Muscle of arm (tissue), 12 donors: ENCODE data around the gene RPS6KB2. TPM values are rescaled to one million over a fixed set of nuclear protein-coding genes. Genes with fewer than 3 reads are reported as not detected.
A peak's percentile ranks its signal among the peaks of the same experiment; 100 is the strongest.
"Not testable (repeated sequence)": the region's sequence is repeated elsewhere in the genome, so short reads cannot be mapped to it uniquely, and the experiment has no call there.

Experiments
- DNase-seq: peaks from one replicate; pipeline ENCODE4 v3.0.0-alpha.2; 2013
- polyA plus RNA-seq, 12 donors: library from polyadenylated mRNA; unstranded; fragments of 120-200 nt; gene quantifications; one replicate each; pipeline ENCODE4 v1.2.1, GENCODE V29; 2013; ENCODE audit not compliant: insufficient read length in 12 of 12

Gene RPS6KB2
- polyA plus RNA-seq, 12 donors, result 29.4 to 60.0 (median 32.1) TPM; not detected in 1

DNA sequence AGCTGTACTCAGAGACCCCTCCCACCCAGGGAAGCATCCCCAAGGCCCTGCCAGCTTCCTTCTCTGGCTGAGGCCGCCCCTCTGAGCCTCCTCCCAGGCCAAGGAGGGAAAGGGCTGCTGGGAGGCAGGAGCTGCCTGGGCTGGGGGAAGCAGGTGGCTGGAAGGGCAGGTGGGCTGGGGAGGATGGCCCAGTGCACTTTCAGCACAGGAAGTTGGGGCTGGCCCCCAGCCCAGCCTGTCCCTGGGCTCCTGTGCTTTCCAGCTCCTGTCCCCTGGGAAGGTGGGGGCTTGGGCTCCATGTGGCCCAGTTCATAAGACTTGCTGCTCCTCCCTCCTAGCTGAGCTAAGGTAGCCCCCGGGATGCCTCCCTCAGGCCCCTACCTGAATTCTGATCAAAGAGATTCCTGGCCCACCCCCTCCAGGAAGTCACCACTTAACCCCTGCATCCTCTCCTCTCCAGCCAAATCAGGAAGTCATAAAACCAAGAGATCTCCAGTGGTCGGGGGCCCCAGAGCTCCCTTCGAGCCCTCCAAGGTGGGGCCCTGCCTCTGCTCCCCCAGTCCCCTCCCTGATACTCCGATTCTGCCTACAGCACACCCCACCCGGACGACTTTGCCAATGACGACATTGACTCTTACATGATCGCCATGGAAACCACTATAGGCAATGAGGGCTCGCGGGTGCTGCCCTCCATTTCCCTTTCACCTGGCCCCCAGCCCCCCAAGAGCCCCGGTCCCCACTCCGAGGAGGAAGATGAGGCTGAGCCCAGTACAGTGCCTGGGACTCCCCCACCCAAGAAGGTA is 31.5 kb upstream of the RPS6KB2 start:
- no peak for DNase-seq

GRCh38 chr11:67397536-67397935 is 30.8 kb upstream of the RPS6KB2 start:
- no peak for DNase-seq

DNA sequence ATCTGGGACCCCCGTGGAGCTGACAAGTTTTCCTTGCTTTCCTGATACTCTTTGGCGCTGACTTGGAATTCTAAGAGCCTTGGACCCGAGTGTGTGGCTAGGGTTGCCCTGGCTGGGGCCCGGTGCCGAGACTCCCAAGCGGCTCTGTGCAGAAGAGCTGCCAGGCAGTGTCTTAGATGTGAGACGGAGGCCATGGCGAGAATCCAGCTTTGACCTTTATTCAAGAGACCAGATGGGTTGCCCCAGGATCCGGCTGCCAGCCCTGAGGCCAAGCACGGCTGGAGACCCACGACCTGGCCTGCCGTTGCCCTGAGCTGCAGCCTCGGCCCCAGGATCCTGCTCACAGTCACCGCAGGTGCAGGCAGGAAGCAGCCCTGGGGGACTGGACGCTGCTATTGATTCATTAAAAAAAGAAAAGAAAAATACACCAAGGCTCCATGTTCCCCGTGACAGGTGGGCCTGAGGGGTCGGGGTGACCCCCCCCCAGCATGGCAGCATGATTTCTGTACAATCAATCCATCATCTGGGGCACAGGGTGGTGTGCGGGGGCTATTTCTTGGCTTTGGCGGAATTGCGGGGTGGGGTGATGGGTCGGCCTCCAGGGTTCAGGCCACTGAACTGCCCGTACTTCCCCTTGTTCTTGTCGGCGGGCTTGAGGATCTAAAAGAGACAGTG is 30.2 kb upstream of the RPS6KB2 start:
- DNase-seq, result no peak

DNA sequence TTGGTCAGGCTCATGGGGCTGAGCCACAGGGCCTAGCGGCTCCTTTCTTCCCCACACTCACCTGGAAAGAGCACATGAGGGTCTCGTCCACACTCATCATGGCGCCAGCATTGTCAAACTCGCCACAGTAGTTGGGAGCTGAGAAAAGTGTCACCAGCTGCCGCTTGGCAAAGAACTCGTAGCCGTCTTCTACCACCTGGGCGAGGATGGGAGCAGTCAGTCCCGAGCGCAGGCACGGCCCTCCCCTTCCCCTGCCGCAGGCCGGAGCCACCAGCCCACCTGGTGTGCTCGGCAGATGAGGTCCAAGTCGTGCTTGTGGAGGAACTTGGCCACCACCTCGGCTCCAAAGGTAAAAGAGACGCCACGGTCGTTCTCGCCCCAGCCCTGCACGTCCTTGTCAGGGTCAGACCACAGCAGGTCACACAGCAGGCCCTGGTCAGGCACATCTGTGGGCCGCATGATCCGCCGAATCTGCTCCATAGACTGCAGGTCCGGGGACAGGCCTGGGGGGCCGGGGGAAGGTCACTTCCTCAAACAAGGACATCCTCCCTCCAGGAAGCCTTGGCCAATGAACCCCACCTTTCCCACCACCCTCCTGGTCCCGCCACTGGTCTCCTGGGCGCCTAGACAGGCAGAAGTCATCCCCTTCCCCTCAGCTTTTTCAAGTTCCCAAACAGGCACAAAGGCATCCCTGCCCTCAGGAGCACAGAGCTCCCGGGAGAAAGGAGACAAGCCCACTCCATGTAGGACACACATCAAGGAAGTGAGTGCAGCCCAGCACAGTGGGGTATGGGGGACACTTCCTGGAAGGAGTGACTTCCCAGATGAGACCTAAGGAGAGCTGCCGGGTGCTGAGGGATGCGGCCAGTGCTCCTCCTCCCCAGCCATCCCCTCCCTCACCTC is 29.4 kb upstream of the RPS6KB2 start:
- no peak for DNase-seq

DNA sequence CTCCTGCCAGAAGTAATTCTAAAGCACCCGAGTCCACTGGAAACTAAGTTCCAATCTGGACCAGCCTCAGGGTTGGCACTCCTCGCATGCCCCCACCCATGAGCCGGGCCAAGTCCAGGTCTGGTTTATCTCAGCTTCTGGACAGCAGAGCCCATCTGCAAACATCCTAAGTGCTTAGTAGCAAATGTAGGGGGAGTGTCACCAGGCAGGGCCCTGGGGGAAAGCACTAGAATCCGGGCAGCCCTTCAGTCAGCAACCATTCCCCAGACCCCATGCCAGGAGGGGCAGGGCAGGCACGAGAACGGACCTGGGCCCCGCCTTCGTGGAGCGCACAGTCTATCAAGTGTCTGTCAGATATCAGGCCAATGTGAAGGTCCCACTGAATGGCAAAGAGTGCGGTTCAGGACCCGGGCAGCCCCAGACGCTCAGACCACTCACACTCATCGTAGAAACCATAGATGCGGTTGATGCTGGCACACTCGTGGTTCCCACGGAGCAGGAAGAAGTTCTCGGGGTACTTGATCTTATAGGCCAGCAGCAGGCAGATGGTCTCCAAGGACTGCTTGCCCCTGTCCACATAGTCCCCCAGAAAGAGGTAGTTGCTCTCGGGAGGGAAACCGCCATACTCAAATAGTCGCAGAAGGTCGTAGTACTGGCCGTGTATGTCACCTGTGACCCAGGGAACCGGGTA is 27.9 kb upstream of the RPS6KB2 start:
- no peak for DNase-seq

DNA sequence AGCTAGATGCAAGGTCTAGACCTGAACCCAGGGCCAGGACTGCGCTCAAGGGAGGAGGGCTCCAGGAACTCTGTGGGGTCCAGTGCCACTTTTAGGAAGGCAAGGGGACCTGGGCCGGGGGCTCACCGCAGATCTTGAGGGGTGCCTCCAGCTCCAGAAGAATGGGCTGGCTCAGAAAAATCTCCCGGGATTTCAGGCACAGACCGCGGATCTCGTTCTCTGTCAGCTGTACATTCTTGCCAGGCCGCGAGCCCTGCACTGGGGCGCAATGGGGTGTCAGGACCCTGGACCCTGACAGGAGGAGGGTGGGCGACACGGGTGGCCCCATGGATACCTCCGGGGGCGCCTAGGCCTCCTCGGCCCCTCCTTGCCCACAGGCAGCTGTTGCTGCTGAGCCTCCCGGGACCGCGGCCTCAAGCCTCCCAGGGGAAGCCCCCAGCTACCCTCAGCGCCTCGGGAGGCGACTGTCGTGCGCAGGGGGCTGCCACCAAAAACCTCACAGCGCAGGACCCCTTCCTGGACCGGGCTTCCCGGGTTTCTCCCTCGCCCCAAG is 27.3 kb upstream of the RPS6KB2 start:
- DNase-seq, result no peak

DNA sequence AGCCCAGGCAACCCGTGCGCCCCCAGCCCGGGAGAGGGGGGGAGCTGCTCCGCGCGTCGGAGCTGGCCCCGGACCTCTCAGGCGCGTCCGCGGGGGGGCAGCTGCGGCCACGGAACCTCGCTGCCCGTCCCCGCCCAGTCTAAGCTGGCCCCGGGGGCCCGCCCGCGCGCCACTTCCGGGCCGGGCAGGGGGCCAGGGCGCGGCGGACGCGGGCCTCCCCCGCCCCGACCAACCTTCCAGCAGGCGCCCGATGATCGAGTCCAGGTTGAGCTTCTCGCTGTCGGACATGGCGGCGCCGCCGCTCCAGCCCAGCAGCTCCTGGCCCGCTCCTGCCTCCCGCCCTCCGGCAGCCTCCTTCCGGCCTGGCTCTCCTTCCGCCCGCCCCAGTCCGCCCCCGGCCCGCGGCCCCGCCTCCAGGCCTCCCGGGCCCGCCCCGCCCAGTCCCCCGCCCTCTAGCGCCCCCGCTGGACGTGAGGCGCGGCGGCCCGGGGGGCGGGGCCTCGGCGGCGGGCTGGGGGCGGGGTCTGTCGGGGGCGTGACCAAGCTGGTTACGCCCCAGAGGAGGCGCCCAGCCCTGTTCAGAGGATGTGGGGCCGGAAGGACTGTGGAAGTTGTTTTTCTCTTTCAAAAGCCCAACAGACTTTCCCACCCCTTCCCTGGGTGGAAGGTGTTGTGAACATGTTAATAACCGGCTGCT is 26.7 kb upstream of the RPS6KB2 start, which contains the start of gene PPP1CA:
Gene PPP1CA (minus strand): TSS at position 364 of the 697 bp plus-strand sequence. CDS start 76 bp downstream, at position 288.
- DNase-seq, result peak; percentile 88

DNA sequence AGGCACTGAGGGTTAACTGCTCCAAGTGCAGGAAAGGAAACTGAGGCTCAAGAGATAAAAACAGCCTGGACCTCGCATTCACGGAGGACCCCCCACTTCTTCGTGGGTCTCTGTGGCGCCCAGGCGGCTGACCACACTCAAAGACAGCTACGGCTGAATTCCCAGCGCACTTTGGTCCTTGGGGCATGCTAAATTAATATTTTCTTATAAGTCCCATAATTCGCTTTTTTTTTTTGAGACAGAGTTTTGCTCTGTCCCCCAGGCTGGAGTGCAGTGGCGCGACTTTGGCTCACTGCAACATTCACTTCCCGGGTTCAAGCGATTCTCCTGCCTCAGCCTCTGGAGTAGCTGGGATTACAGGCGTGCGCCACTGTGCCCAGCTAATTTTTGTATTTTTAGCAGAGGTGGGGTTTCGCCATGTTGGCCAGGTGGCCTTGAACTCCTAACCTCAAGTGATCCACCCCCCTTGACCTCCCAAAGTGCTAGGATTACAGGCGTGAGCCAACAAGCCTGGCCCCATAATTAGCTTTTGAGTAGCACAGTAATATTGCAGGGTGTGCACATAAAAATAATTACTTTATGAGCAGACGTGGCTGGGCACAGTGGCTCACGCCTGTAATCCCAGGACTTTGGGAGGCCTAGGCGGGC is 26.0 kb upstream of the RPS6KB2 start:
- not testable (repeated sequence) for DNase-seq

- not testable (repeated sequence) for DNase-seq
These were observed 25.2 kb upstream of the RPS6KB2 start for GRCh38 chr11:67403085-67403484.

GRCh38 chr11:67404515-67405195 is 23.6 kb upstream of the RPS6KB2 start:
- DNase-seq, result no peak

DNA sequence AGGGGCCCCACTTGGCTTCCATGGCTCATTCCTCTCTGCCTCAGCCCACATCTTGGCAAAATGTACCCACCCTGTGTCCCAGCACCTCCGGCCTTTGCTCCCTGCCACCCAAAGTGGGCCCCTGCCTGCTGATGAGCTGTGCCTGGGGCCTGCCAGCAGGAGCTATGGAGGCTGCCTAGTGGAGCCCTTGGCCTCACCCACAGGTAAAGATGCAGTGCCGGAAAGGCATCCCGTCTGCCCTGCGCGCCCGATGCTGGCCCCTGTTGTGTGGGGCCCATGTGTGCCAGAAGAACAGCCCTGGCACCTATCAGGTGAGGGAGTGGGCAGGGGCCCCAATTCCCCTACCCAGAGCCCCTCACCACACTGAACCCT is 23.1 kb upstream of the RPS6KB2 start:
- no peak for DNase-seq

GRCh38 chr11:67405688-67406339 is 22.5 kb upstream of the RPS6KB2 start:
- no peak for DNase-seq

DNA sequence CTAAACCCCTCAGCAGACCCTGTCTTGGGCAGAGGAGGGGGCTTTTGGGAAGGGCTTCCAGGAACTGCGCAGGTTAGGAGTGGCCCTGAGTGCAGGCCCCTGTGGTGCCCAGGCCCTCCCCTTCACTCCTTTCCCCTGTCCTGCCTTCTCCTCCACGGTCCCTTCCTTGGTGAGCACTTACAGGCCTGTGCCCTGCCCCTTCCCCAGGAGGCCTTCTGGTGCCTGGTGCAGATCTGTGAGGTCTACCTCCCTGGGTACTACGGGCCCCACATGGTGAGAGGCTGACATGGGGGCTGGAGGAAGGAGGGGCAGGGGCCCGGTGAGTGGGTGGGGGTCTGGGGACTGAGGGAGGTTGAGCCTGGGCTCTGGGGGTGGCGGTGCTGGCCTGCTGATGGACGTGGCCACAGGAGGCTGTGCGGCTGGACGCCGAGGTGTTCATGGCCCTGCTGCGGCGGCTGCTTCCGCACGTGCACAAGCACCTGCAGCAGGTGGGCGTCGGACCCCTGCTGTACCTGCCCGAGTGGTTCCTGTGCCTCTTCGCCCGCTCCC is 21.8 kb upstream of the RPS6KB2 start:
- DNase-seq, result no peak

DNA sequence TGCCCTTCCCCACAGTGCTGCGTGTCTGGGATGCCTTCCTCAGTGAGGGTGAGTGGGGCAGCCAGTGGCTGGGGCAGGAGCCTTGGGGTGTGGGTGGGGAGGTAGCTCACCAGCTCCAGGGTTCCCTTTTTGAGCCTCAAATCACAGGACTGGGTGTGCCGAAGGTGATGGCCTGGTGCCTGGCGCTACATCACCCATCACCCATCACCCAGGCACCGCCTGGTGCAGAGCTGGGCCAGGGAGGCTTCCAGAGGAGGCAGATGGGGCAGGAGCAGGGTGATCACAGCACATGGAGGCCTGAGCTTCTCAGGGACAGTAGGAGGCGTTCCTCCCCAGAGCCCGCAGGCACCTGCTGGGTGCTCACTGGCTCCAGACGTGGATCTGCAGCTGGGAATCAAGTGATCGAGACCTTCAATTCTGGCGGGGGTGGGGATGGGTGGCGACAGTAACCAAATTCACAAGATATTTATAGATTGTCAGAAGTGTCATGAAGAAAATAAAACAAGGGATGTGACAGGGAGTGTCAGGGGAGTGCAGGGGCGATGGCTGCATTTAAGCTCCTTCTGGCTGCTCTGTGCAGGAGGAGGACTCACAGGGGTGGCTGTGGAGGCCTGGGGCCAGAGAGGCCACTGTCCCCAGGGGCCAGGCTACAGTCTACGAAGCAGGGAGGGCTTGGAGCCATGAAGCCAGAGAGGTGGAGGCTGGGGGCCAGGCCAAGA is 21.2 kb upstream of the RPS6KB2 start:
- DNase-seq, result no peak

GRCh38 chr11:67407688-67408163 is 20.6 kb upstream of the RPS6KB2 start:
- no peak for DNase-seq

DNA sequence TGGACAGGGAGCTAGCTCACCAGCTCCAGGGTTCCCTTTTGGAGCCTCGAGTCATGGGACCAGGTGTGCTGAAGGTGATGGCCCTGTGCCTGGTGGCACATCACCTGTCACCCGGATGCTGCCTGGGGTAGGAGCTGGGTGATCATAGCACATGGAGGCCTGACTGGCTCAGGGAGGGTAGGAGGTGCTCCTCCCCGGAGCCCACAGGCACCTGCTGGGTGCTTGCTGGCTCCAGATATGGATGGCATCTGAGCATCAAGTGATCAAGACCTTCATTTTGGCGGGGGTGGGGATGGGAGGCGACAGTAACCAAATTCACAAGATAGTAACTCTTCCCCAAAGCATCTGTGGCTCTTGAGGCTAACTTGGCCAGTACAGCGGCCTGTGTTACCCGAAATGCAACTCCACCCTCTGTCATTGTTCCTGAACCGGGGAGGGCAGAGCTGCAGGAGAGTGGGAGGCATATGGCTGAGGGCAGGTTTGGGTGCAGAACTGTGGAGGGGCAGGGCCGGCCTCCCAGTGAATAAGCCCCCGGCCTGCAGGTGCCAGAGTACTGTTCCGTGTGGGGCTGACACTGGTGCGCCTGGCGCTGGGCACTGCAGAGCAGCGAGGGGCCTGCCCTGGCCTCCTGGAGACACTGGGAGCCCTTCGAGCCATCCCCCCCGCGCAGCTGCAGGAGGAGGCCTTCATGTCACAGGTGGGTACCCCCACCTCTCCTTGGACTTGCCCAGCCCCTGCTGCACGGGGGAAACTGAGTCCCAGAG is 19.7 kb upstream of the RPS6KB2 start:
- DNase-seq, result no peak

DNA sequence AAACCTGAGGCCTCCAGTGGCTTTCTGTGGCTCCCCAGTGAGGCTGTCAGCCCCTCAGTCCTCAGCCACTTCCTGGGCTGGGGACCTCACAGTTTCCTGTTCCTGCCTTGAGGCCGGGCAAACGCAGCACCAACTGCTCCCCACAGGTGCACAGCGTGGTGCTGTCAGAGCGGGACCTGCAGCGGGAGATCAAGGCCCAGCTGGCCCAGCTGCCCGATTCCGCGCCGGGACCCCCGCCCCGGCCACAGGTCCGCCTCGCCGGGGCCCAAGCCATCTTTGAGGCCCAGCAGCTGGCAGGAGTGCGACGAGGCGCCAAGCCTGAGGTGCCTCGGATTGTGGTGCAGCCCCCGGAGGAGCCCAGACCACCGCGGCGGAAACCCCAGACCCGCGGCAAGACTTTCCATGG is 19.0 kb upstream of the RPS6KB2 start:
- no peak for DNase-seq
